Hepatocyte (in vitro differentiated cells): ENCODE measurements around the gene THUMPD2.

Experiments used
- CTCF ChIP-seq: fragments of 200-600 bp; sonication (generic); IDR thresholded peaks from 2 replicates; pipeline ENCODE4 v1.5.1; 2016; ENCODE audit warnings: antibody characterized with exemption, mild to moderate bottlenecking; ENCODE audit not compliant: poor library complexity
- EZH2phosphoT487 ChIP-seq: fragments of 200-600 bp; sonication (generic); IDR thresholded peaks from one replicate; pipeline ENCODE4 v1.6.1; 2018; ENCODE audit warnings: antibody characterized with exemption, mild to moderate bottlenecking, low read depth, moderate library complexity; ENCODE audit not compliant: unreplicated experiment, severe bottlenecking

- TF ChIP-seq EZH2phosphoT487 (no peak), CTCF (no peak)
These were observed 17.1 kb upstream of the THUMPD2 start for GRCh38 chr2:39796134-39796533.
